GM12872 (cell line): ENCODE results near the gene MEX3D.

Experiments used
- TF ChIP-seq, protein P1 (sequence below): IDR thresholded peaks from 3 replicates; pipeline ENCODE4 v1.5.1; 2011; ENCODE audit warnings: low read depth, mild to moderate bottlenecking, low read length, moderate library complexity; ENCODE audit not compliant: insufficient read depth

The MEX3D gene

DNA sequence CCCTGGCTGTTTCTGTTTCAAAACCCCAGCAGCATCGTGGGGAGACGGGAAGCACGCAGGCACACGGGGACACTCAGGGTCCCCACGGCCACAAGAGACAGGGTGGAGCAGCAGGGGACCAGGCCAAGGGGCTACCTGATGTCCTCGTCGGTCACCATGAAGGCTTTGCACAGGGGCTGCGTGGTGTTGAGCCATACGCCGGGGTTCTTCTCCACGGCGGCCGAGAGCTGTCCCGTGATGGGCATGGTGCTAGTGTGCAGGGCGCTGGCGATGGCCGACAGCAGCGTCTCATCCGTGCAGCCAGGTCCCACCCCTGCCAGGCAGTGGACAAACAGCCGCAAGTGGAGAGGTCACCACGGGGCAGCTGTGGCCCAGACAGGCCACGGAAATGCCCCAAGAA is 12.8 kb upstream of the MEX3D start:
- TF ChIP-seq, protein P1, sequence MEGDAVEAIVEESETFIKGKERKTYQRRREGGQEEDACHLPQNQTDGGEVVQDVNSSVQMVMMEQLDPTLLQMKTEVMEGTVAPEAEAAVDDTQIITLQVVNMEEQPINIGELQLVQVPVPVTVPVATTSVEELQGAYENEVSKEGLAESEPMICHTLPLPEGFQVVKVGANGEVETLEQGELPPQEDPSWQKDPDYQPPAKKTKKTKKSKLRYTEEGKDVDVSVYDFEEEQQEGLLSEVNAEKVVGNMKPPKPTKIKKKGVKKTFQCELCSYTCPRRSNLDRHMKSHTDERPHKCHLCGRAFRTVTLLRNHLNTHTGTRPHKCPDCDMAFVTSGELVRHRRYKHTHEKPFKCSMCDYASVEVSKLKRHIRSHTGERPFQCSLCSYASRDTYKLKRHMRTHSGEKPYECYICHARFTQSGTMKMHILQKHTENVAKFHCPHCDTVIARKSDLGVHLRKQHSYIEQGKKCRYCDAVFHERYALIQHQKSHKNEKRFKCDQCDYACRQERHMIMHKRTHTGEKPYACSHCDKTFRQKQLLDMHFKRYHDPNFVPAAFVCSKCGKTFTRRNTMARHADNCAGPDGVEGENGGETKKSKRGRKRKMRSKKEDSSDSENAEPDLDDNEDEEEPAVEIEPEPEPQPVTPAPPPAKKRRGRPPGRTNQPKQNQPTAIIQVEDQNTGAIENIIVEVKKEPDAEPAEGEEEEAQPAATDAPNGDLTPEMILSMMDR: no peak

DNA sequence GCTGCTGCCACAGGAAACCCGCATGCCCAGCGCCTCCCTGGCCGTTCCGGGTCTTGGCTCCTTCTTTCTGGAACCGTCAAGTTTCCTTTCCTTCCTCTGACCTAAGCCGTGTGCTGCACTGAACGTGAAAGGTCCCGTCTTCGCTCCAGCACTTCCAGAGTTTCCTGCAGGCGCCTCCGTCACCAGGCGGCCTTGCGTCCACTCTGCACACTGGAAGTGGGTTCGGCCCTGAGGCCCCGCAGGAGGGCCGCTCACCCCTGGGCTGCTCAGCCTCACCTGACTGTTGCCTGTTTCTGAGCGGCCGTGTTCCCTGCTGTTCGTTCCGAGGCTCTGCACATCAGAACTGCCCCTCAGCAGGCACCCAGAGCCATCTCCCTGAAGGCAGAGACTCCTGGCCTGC is 12.3 kb upstream of the MEX3D start:
- TF ChIP-seq, protein P1: no peak

DNA sequence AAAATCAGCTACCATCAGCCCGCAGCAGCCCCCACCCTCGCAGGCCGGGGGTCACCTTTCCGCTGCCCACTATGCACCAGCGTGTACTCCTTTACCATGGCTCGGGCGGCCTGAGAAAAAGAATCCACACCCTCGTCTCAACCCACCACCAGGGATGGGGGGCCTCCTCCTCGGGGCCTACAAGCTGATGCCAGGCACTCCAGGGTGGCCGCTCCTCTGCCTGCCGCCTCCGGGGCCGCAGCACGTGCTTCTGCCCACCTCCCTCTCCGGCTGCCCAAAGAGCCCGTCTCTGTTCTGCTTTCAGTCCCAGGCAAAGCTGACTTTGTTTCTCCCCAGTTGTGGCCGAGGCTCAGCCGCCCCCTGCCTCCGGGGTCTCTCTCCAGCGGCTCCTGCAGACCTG is 11.1 kb upstream of the MEX3D start:
- TF ChIP-seq, protein P1: no peak

DNA sequence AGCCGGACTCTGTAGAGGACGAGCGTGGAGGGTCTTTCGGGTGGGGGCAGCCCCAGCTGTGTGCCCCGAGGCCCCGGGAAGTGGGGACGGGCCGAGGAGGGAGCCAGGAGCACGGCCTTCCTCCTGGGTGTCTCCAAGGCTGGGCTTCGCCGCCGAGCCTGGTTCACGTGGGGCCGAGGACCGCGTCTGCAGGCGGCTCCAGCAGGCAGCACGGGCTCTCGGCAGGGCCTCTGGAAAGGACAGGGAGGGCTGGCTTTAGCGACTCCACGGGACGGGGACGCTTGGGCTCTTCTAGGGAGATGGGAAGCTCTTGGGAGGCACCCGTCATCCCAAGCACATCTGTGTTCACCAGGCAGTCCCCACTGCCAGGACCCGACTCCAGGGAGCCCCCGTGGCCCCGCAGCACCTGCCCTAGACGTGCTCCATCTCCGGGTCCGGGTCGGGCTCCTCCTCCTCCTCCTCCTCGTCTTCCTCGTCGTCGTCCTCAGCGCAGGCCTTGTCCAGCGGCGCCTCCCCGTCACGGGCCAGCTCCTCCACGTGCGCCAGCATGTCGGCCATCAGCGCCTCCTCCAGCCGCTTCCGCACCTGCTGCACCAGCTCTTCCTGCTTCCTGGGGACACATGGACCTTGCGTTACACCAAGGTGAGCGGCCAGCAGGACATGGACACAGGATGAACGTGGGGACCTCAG is 9.9 kb upstream of the MEX3D start:
- TF ChIP-seq, protein P1: no peak

DNA sequence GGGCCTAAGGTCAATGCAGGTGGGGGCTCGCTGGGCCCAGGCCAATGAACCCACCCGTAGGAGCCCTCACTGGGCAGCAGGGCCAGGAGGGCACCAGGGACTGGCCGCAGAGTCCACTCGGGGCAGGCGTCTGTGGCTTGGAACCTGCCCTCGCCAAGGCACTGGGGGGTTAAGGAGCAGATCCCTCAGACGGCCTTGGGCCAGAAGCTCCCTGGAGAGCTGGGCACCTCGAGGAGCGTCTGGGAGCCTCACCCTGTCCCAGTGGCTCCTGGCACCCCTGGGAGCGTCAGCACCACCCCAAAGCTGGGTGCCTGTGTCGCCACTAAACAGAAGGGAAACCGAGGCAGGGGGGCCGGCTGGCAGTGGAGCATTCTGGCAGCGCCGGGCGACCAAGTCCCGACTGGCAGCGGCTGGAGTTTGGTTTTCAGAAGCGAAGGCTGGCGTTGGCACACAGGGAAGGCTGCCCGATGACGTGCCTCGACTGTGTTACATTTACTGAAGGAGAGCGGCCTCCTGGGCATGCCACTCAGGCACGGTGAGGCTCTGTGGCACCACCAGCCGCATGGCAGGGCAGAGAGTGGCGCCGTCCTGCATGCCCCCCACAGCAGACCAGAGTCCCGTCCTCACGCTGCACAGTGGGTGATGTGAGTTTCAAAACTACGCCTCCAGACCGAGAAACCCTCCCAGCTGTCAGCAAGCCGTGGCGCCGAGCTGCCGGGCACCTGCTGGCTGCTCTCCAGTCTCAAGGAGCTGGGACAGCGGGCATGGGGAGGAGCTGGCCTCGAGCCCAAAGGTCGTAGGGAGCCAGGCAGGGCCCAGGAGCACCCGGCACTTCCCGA is 9.2 kb upstream of the MEX3D start:
- TF ChIP-seq, protein P1: no peak

DNA sequence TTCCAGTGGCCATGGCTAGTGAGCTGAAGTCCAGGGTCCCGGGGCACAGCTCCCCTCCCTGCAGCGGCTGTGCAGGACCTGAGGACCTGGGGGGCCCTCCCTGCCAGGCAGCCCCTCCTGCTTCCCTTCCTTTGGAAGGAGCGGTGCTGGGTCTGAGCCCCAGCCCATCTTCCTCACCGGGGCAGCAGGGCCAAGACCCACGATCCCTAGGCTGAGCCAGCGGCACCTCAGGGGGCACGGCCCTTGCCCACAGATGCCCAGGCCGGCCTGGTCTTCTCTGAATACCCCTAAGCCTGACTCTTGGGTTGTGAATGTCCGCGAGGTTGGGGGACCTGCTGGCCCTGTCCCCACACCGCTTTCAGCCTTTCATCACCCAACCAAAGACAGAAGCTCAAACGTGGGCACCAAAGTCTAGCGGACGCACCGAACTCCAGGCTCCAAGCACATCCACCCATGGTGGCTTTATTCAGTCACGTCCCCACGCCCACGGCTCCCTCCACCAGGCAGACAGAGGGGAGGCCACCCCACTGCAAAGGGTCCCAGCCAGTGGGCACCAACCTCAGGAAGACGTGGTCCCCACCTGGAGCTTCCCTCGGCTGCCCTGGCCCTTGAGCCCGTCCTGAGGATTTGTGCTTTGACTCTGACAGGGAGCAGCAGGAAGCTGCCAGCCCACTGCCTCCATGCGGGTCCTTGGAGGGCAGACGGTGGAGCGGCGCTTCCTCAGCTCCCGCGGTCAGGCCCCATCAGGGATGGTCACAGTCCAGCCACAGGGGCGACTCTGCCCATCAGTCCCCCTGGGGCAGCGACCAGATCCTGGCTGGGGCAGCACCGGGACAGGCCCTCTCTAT is 8.3 kb upstream of the MEX3D start:
- TF ChIP-seq, protein P1: no peak
